Lower leg skin (tissue), 3 donors: Measurements from ENCODE around the gene ARHGAP33.

Source experiments
- CTCF ChIP-seq, 3 donors: fragments of 450-650 bp; IDR thresholded peaks; one replicate each; pipeline ENCODE4 v1.5.1; 2016; ENCODE audit warnings: antibody characterized with exemption in 3 of 3, mild to moderate bottlenecking in 3 of 3, moderate library complexity in 2 of 3
- POLR2A ChIP-seq, 2 donors: fragments of 450-650 bp; IDR thresholded peaks; one replicate each; pipeline ENCODE4 v1.6.1; 2016 to 2017; ENCODE audit warnings: antibody characterized with exemption in 2 of 2, mild to moderate bottlenecking in 1 of 2, moderate library complexity in 1 of 2

- TF ChIP-seq CTCF (IDR thresholded peaks at IDR 0.05) (no peak), POLR2A (IDR thresholded peaks at IDR 0.05) (no peak)
These were observed 7.3 kb upstream of the ARHGAP33 start for GRCh38 chr19:35768082-35768421.
